Neural progenitor cell (in vitro differentiated cells): ENCODE results near the gene EPHB1.

ENCODE experiments used
- EZH2 ChIP-seq: fragments of 200-600 bp; sonication (generic); IDR thresholded peaks from 2 replicates; pipeline ENCODE4 v1.6.1; 2017; ENCODE audit warnings: antibody characterized with exemption, mild to moderate bottlenecking, moderate library complexity
- EZH2phosphoT487 ChIP-seq: fragments of 200-600 bp; sonication (generic); IDR thresholded peaks from 2 replicates; pipeline ENCODE4 v1.6.1; 2017; ENCODE audit warnings: antibody characterized with exemption

- TF ChIP-seq EZH2, result no peak
- no peak for TF ChIP-seq EZH2phosphoT487
Observed at GRCh38 chr3:135109681-135110080, 314.6 kb downstream of the EPHB1 start.
